Tibial artery (tissue), 4 donors: ENCODE results near the gene TRNAU1AP.
"Not testable (repeated sequence)": the region's sequence is repeated elsewhere in the genome, so short reads cannot be mapped to it uniquely, and the experiment has no call there.

Source experiments
- DNase-seq, 2 donors: peaks; one replicate each; pipeline ENCODE4 v3.0.0-alpha.2; 2019
- H3K27ac ChIP-seq, 2 donors: fragments of 200-600 bp; sonication (generic) in 1 of 2; 1 replicate in 1 of 2; 2 replicates in 1 of 2; pipeline ENCODE4 v1.5.1; 2018 to 2019; ENCODE audit warnings: mild to moderate bottlenecking in 1 of 2
- H3K27me3 ChIP-seq, 2 donors: fragments of 200-600 bp; sonication (generic) in 1 of 2; one replicate each; pipeline versions ENCODE4 v1.5.1 to v1.6.0; 2016 to 2019
- H3K36me3 ChIP-seq, 3 donors: fragments of 200-600 bp; sonication (generic) in 2 of 3; one replicate each; pipeline ENCODE4 v1.5.1; 2016 to 2019; ENCODE audit warnings: mild to moderate bottlenecking in 2 of 3
- H3K4me1 ChIP-seq, 4 donors: fragments of 200-600 bp; sonication (generic) in 2 of 4; 1 replicate in 3 of 4; 2 replicates in 1 of 4; pipeline ENCODE4 v1.5.1; 2016 to 2019
- H3K4me3 ChIP-seq, 2 donors: fragments of 200-600 bp; sonication (generic) in 1 of 2; 1 replicate in 1 of 2; 2 replicates in 1 of 2; pipeline ENCODE4 v1.5.1; 2018 to 2019; ENCODE audit warnings: mild to moderate bottlenecking in 2 of 2
- H3K9me3 ChIP-seq, 3 donors: fragments of 200-600 bp; sonication (generic) in 1 of 3; one replicate each; pipeline ENCODE4 v1.5.1; 2016 to 2019
- intact Hi-C: fragments of 100-400 bp; cut with DNase I; formaldehyde crosslinking; loops from one replicate; pipeline ENCODE4 v1.15.0; 2023; ENCODE audit warnings: low total_unique reads
- TF ChIP-seq, protein P1 (sequence below), 2 experiments: fragments of 200-600 bp in 1 of 2; fragments of 450-650 bp in 1 of 2; IDR thresholded peaks; one replicate each; pipeline ENCODE4 v1.5.1; 2017 to 2019; ENCODE audit warnings: antibody characterized with exemption in 2 of 2, mild to moderate bottlenecking in 1 of 2, moderate library complexity in 1 of 2

TRNAU1AP gene

DNA sequence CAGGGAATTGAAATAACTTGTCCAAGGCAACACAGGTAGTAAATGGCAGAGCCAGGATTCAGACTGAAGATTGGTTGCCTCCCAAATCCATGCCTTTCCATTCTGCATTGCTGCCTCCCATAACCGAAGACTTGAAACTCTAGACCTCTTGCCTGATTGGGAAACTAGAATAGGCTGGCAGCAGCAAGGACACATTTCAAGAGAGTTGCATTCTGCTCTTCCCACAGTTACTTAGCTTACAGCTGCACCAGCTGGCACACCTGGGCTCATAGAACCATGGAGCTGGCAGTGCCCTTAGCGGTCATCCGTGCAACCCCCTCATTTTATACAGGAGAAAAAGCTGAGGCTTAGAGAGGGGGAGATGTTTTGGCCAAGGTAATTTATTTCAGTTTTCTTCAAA, 8.0 kb downstream of the TRNAU1AP start:
- TF ChIP-seq, protein P1, sequence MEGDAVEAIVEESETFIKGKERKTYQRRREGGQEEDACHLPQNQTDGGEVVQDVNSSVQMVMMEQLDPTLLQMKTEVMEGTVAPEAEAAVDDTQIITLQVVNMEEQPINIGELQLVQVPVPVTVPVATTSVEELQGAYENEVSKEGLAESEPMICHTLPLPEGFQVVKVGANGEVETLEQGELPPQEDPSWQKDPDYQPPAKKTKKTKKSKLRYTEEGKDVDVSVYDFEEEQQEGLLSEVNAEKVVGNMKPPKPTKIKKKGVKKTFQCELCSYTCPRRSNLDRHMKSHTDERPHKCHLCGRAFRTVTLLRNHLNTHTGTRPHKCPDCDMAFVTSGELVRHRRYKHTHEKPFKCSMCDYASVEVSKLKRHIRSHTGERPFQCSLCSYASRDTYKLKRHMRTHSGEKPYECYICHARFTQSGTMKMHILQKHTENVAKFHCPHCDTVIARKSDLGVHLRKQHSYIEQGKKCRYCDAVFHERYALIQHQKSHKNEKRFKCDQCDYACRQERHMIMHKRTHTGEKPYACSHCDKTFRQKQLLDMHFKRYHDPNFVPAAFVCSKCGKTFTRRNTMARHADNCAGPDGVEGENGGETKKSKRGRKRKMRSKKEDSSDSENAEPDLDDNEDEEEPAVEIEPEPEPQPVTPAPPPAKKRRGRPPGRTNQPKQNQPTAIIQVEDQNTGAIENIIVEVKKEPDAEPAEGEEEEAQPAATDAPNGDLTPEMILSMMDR (IDR thresholded peaks at IDR 0.05) = no peak
- Histone ChIP-seq H3K9me3 (no peaks in the 10 kb centered on the region), H3K4me3 (no peak overlapping the region), H3K4me1 (no peaks in the 10 kb centered on the region), H3K36me3 (peaks cover 73 to 100% (median 94%) of the 10 kb centered on the region in 3 donors), H3K27me3 (no peaks in the 10 kb centered on the region), H3K27ac (no peak overlapping the region)
- DNase-seq = no peak
- intact Hi-C loops = no loop called here

DNA sequence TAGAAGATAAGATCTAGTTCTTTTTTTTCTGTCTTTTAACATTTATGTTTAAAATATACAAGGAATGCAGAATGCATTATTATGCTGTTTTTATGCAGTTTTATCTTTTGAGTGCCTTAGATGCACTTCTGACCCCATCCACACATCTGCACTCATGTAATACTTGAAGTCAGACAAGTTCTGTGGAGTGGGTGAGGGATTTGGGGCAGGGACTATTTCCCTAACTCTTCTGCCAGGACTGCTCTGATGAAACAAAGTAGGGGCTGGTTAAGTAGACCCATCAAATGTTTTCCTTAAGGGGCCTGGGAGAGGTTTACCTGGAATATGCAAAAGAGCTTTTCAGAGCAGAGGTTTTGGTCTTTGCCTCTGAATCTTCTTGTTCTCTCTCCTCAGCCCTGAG, 11.4 kb downstream of the TRNAU1AP start:
- DNase-seq = no peak
- no peak overlapping the region for H3K4me3 ChIP-seq
- no peak overlapping the region for H3K27ac ChIP-seq
- TF ChIP-seq, protein P1 (IDR thresholded peaks at IDR 0.05) = no peak
- no peaks in the 10 kb centered on the region for H3K27me3 ChIP-seq
- intact Hi-C loops = no loop called here
- H3K4me1 ChIP-seq = no peaks in the 10 kb centered on the region
- H3K9me3 ChIP-seq = no peaks in the 10 kb centered on the region
- peaks cover 86 to 100% (median 100%) of the 10 kb centered on the region in 3 donors for H3K36me3 ChIP-seq

- Histone ChIP-seq H3K9me3 (no peaks in the 10 kb centered on the region), H3K27ac (no peak overlapping the region), H3K4me3 (no peak overlapping the region), H3K27me3 (no peaks in the 10 kb centered on the region), H3K36me3 (peaks cover 80 to 100% (median 97%) of the 10 kb centered on the region in 3 donors), H3K4me1 (no peaks in the 10 kb centered on the region)
- no peak for DNase-seq
- intact Hi-C loops = no loop called here
- TF ChIP-seq, protein P1 (IDR thresholded peaks at IDR 0.05) = no peak
These were observed 12.2 kb downstream of the TRNAU1AP start for GRCh38 chr1:28565040-28565439.

DNA sequence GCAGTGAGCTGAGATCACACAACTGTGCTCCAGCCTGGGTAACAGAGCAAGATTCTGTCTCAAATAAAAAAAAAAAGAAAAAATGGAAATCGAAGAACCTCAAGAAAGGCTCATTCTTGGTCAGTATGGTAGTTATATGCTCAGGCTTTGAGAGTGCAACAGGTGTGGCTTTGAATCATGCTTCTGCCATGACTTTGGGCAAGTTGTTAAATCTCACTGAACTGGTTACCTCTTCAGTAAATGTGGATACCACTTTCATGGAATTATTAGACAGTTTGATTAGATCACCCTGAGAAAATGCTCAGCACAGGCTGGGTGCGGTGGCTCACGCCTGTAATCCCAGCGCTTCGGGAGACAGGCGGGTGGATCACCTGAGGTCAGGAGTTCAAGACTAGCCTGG, 12.8 kb downstream of the TRNAU1AP start:
- TF ChIP-seq, protein P1 (IDR thresholded peaks at IDR 0.05) = no peak
- Histone ChIP-seq H3K9me3 (no peaks in the 10 kb centered on the region), H3K27me3 (no peaks in the 10 kb centered on the region), H3K4me1 (no peaks in the 10 kb centered on the region), H3K27ac (no peak overlapping the region), H3K36me3 (peaks cover 77 to 100% (median 97%) of the 10 kb centered on the region in 3 donors), H3K4me3 (no peak overlapping the region)
- intact Hi-C loops = no loop called here
- DNase-seq = no peak

DNA sequence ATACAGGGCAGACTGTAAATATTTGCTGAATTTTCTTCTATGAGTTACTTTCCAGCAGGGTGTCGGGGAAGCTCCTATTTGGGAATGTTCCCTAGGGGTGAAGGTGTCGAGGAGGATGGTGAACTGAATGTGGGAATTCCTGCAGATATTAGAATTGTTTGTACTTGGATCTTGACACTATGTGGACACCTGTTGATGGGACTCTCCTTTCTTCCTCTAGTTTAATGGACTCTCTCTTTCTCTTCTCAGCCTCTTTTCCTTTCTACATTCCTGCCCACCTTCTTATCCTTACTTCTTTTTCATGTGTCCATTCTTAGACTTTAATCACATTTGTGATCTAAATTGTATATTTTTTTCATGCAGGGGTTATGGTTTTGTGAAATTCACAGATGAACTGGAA, 14.0 kb downstream of the TRNAU1AP start:
- Histone ChIP-seq H3K4me1 (no peaks in the 10 kb centered on the region), H3K9me3 (no peaks in the 10 kb centered on the region), H3K4me3 (no peak overlapping the region), H3K36me3 (peaks cover 75 to 100% (median 96%) of the 10 kb centered on the region in 3 donors), H3K27me3 (no peaks in the 10 kb centered on the region), H3K27ac (no peak overlapping the region)
- no peak for DNase-seq
- TF ChIP-seq, protein P1 (IDR thresholded peaks at IDR 0.05) = no peak
- intact Hi-C loops = no loop called here

DNA sequence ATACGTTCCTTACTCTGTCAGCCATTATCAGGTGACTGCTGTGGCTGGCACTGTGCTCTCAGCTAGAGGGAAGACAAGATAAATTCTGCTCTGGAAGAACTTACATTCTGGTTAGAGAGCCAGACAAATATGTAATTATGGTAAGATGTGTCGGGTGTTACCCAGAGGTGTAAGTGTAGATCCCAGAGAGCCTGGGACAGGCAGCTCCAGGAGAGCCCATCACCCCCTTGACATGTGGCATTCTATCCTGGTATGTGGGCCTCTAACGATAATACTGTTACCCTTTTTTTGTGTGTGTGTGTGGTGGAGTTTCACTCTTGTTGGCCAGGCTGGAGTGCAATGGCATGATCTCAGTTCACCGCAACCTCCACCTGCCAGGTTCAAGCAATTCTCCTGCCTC, 19.0 kb downstream of the TRNAU1AP start:
- no peaks in the 10 kb centered on the region for H3K27me3 ChIP-seq
- DNase-seq = no peak
- H3K36me3 ChIP-seq = peaks cover 64 to 100% (median 83%) of the 10 kb centered on the region in 3 donors
- H3K9me3 ChIP-seq = no peaks in the 10 kb centered on the region
- H3K4me3 ChIP-seq = no peak overlapping the region
- TF ChIP-seq, protein P1 (IDR thresholded peaks at IDR 0.05) = no peak
- intact Hi-C loops = no loop called here
- H3K27ac ChIP-seq = no peak overlapping the region
- H3K4me1 ChIP-seq = no peaks in the 10 kb centered on the region

- H3K4me1 ChIP-seq, intact Hi-C loops, H3K4me3 ChIP-seq, H3K9me3 ChIP-seq, H3K27me3 ChIP-seq, H3K27ac ChIP-seq, DNase-seq: not testable (repeated sequence)
- peaks cover 64 to 100% (median 82%) of the 10 kb centered on the region in 3 donors for H3K36me3 ChIP-seq
These were observed 20.0 kb downstream of the TRNAU1AP start for GRCh38 chr1:28572891-28573290.
